DMS53 (cell line): ENCODE results near the gene ELOVL3.

Source experiments
- DNase-seq: peaks from one replicate; lab custom pipeline; 2025; lab: John Stamatoyannopoulos, UW

ELOVL3 gene

DNA sequence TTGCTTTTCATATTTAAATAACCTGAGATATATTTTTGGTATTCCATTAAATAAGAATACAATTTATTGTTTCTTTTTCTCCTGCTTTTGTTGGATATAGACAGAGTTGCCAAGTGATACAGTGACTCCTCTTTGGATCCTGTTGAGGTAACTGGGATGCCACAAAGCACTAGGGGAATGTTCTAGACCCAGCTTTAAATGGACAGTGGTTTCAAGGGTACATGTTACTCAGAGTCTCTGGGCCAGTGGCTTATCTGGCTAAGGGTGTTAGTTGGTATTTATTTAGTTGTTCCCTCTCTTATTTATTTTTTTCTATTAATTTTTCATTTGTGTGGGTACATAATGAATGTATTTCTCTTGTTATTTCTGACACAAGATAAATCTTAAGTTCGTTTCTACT lies 28.3 kb downstream of the ELOVL3 start:
- DNase-seq = no peak

DNA sequence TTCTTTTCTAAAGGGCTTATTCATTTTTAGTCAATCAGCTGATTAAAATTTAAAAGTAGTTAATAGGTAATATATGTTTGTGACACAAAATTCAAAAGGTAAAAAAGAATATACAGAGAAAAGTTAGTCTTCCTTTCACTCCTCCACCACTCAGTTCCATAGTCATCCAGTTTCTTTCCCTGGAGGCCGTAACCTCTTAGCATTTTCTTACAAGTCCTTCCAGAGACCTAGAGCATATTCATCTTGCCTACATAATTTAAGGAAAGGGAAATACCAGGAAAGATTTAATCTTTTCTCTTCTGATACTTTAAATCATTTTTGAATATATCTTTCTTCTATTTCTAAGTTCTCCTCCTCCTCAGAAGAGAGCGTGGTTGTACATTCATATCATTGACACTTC lies 29.3 kb downstream of the ELOVL3 start:
- no peak for DNase-seq

DNA sequence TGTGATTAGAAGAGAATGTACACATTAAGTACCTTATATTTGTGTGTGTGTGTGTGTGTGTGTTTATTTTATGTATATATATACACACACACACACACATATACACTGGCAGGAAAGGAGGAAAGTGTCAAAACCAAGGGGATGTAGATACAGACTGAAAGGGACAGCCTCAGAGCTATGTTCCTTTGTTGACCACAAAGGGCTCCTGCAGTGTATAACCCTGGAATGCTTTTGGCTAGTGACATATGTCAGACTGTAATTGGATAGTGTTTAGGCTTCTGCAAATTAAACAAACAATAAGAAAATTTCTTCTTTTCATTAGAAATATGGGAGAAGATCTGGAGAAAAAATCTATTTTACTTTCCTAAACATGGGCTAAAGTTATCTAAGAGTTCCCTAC lies 35.1 kb downstream of the ELOVL3 start:
- peak; percentile 19 for DNase-seq

DNA sequence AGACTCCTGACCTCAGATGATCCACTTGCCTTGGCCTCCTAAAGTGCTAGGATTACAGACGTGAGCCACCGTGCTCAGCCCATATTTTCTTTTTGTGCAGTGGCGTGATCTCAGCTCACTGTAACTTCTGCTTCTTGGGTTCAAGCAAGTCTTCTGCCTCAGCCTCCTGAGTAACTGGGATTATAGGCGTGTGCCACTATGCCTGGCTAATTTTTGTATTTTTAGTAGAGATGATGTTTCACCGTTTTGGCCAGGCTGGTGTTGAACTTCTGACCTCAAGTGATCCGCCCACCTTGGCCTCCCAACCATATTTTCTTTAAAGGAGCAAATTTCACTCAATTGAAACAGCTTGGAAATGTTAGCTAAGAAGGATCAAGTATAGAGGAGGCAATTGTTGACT lies 35.7 kb downstream of the ELOVL3 start:
- DNase-seq = no peak

DNA sequence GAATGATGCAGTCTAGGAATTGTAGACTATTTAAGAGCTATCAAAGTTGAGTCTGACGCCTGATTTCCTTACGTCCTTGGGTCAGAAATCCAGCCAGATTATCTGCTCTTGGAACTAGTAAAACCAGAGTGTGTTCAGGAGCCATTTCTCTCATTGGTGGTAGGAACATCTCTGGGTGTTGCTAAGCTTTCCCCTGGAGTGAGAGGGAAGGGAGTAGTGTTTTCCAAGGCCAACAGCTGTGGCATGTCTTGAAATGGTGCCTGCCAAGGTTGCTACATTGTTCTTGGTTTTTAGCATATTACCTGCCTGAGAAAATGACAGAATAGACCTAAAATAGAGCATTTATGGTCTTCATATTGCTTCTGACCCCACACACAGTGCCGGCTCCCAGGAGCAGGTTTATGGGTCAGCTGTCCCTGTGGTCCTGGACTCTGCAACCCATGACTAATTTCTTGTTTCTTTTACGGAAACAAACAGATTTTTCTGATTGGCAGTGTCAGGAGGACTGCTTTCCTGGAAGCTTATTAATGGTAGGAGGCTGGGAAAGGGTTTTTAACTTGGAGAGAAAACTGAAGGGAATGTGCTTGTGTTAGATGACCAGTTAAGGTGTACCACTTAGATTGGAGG lies 36.8 kb downstream of the ELOVL3 start:
- peak; percentile 26 for DNase-seq

GRCh38 chr10:102264371-102264770 lies 38.3 kb downstream of the ELOVL3 start:
- peak; percentile 74 for DNase-seq

GRCh38 chr10:102266670-102267069 lies 40.6 kb downstream of the ELOVL3 start:
- peak; percentile 82 for DNase-seq

DNA sequence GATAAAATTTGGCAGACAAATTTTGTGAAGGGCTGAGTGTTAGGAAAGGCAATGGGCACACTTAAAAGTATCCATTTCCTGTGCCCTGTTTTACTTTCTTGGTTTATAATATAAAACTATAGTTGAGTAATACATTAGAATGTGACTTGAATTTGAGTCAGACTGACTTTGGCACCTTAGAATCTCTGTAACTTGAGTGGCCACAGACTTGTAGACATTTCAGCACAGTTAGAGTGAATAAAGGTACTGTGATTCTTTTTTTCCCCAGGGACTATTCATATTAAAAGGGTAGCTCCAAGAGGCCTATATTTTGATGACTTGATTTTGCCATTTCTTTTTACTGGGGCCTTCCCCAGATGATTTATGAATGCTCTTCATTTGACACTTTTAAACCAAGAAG lies 41.6 kb downstream of the ELOVL3 start:
- DNase-seq = no peak

DNA sequence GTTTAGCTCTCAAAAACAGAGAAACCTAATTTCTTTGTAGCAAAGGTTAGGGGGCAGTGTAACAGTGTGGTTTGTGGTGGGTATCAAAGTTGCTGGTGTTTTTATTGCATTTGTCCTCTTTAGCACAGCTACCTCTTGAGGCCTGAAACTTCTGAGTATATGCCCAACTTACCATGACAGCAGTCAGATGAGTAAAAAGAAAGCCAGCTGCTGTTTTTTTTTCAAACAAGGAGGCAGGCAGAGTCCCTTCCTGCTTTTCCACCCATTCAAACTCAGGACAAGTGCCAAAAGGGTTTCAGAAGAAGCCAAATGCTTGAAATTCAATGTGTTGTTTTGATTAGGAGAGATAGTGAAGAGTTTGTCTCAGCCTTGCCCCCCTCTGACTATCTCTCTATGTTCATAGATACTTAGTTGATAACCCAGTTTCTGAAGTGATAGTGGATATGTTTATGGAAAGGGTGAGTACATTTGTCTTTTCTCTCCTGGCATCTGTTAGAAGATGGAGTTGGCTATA lies 42.3 kb downstream of the ELOVL3 start:
- peak; percentile 14 for DNase-seq

GRCh38 chr10:102269017-102269416 lies 42.9 kb downstream of the ELOVL3 start:
- DNase-seq = no peak

DNA sequence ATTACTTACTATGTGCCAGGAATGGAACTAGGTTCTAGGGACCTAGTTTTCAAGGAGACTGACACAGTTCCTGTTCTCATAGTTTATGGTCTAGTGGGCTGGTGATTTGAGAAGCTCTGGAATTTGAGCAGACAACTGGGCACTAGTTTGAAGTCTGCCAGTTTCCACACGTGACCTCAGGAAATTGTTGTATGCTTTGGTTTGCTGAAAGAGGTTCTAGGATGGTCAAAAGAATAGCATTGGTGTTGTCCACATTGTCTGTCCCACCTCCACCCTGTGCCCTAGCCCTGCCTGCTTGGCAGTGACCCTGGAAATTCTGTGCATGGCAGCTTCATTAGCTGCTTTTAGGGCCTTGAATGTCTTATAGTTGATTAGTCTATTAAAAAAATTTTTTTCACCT lies 48.0 kb downstream of the ELOVL3 start:
- DNase-seq = no peak

- no peak for DNase-seq
These were observed 49.2 kb downstream of the ELOVL3 start for GRCh38 chr10:102275343-102275742.

- DNase-seq = peak; percentile 21
These were observed 53.0 kb downstream of the ELOVL3 start for GRCh38 chr10:102279104-102279503.
